HepG2 (cell line): Measurements from ENCODE around the gene EIF4G1. TPM values are rescaled to one million over a fixed set of nuclear protein-coding genes. Genes with fewer than 3 reads are reported as not detected.

Source experiments
- ATAC-seq: fragments of 200-7000 bp; cut with Tn5 transposase; 3 replicates; pipeline ENCODE4 v1.9.1; 2020; ENCODE audit warnings: mild to moderate bottlenecking, moderate library complexity
- BruUV-seq: library from RNA; stranded (reverse); fragments of 400-500 nt; replicated peaks from 2 replicates; lab custom pipeline; 2021; lab: Mats Ljungman, UMichigan
- CTCF ChIA-PET: fragments of 300-600 bp; formaldehyde crosslinking; extraction: SDS; loops from one replicate; lab custom pipeline; 2021; ENCODE audit warnings: low total read pairs, inconsistent platforms, low intra/inter-chr PET ratio; lab: Yijun Ruan, JAX
- POLR2A ChIA-PET: fragments of 350-600 bp; sonication (Branson Sonifier 250); formaldehyde crosslinking; loops from one replicate; lab custom pipeline; 2020; ENCODE audit warnings: antibody characterized with exemption, inconsistent platforms; lab: Yijun Ruan, JAX
- DNase-seq: peaks from one replicate; pipeline ENCODE4 v3.0.0-alpha.2; 2015; ENCODE audit warnings: low spot score
- FAIRE-seq: peaks from 3 replicates; lab custom pipeline; 2011; peaks lifted over from hg19 to GRCh38; lab: Jason Lieb, UNC
- H2AFZ ChIP-seq: one replicate; pipeline ENCODE4 v1.6.1; 2011; ENCODE audit warnings: low read length, inconsistent platforms
- H3K27ac ChIP-seq: fragments of 300-600 bp; 3 replicates; pipeline ENCODE4 v1.8.0; 2011; ENCODE audit warnings: mixed run types, mild to moderate bottlenecking, mixed read lengths, low read length, inconsistent platforms; ENCODE audit not compliant: insufficient read depth; ENCODE audit errors: extremely low read length
- H3K27me3 ChIP-seq, 2 experiments: fragments of 200-600 bp in 1 of 2; 2 replicates in 1 of 2; 3 replicates in 1 of 2; pipeline versions ENCODE4 v1.6.0 to v1.8.0; 2011; ENCODE audit warnings: low read length in 2 of 2, mild to moderate bottlenecking in 2 of 2, moderate library complexity in 2 of 2, inconsistent platforms in 1 of 2; ENCODE audit not compliant: insufficient read depth in 2 of 2, control insufficient read depth in 1 of 2
- H3K36me3 ChIP-seq, 2 experiments: fragments of 200-600 bp in 1 of 2; replicated peaks in 1 of 2; 2 replicates in 1 of 2; 3 replicates in 1 of 2; pipeline versions ENCODE4 v1.5.1 to v1.8.0; 2011; ENCODE audit warnings: low read length in 2 of 2, inconsistent platforms in 1 of 2; ENCODE audit not compliant: insufficient read depth in 2 of 2, control insufficient read depth in 1 of 2
- H3K4me1 ChIP-seq: 2 replicates; pipeline ENCODE4 v1.5.1; 2012; ENCODE audit warnings: low read length, inconsistent platforms; ENCODE audit not compliant: insufficient read depth
- H3K4me2 ChIP-seq: 2 replicates; pipeline ENCODE4 v1.6.0; 2011; ENCODE audit warnings: low read depth, low read length, inconsistent platforms
- H3K4me3 ChIP-seq, 3 experiments: fragments of 200-600 bp in 1 of 3; sonication (generic), shearing (Covaris generic) in 1 of 3; replicated peaks in 1 of 3; 2 replicates each; pipeline ENCODE4 v1.5.1; 2011 to 2016; ENCODE audit warnings: low read length in 3 of 3, inconsistent platforms in 2 of 3, low read depth in 2 of 3, mild to moderate bottlenecking in 2 of 3, control low read depth in 1 of 3, mixed read lengths in 1 of 3; ENCODE audit not compliant: insufficient read depth in 1 of 3
- H3K79me2 ChIP-seq: one replicate; pipeline ENCODE4 v1.6.1; 2011; ENCODE audit warnings: low read length, inconsistent platforms; ENCODE audit not compliant: insufficient read depth
- H3K9ac ChIP-seq: 2 replicates; pipeline ENCODE4 v1.6.0; 2011; ENCODE audit warnings: mild to moderate bottlenecking, low read depth, low read length, inconsistent platforms; ENCODE audit not compliant: insufficient read depth
- H3K9me3 ChIP-seq: 2 replicates; pipeline ENCODE4 v1.5.1; 2012; ENCODE audit warnings: mild to moderate bottlenecking, low read length
- H4K20me1 ChIP-seq: 2 replicates; pipeline ENCODE4 v1.6.0; 2011; ENCODE audit warnings: inconsistent platforms, mild to moderate bottlenecking, low read length, moderate library complexity; ENCODE audit not compliant: insufficient read depth
- CREM ChIP-seq, 2 experiments: sonication (generic) in 1 of 2; formaldehyde crosslinking in 1 of 2; IDR thresholded peaks; 2 replicates each; pipeline versions ENCODE4 v1.4.0 to v1.6.1; 2016 to 2020; ENCODE audit warnings: antibody characterized with exemption in 1 of 2, mild to moderate bottlenecking in 1 of 2, missing genetic modification reagents in 1 of 2
- CTCF ChIP-seq: sonication (generic); formaldehyde crosslinking; IDR thresholded peaks from 2 replicates; pipeline ENCODE4 v1.5.0; 2020; ENCODE audit warnings: mild to moderate bottlenecking, missing genetic modification reagents, moderate library complexity
- FOSL2 ChIP-seq: sonication (generic); formaldehyde crosslinking; IDR thresholded peaks from 2 replicates; pipeline ENCODE4 v1.4.0; 2020; ENCODE audit warnings: missing genetic modification reagents
- FOXJ3 ChIP-seq: sonication (generic); formaldehyde crosslinking; IDR thresholded peaks from 2 replicates; pipeline ENCODE4 v1.4.0; 2020; ENCODE audit warnings: missing genetic modification reagents, mild to moderate bottlenecking, borderline replicate concordance
- LCORL ChIP-seq, 2 experiments: fragments of 450-650 bp in 1 of 2; sonication (generic) in 1 of 2; formaldehyde crosslinking in 1 of 2; IDR thresholded peaks; 2 replicates each; pipeline versions ENCODE4 v1.5.0 to v1.6.1; 2017 to 2020; ENCODE audit warnings: antibody characterized with exemption in 1 of 2, missing genetic modification reagents in 1 of 2
- ZNF652 ChIP-seq: IDR thresholded peaks from 2 replicates; pipeline ENCODE4 v1.6.1; 2016; ENCODE audit warnings: low read depth, borderline replicate concordance
- WGBS: methylation state at CpG from one replicate; pipeline ENCODE4 v1.1.6; 2017; ENCODE audit warnings: low lambda C conversion rate; 5-methylcytosine and 5-hydroxymethylcytosine counted together
- in situ Hi-C: cut with HindIII; loops from 2 replicates; pipeline ENCODE4 v1.10.0; 2017; ENCODE audit warnings: low pct_unique_long_range_greater_than_20kb; ENCODE audit not compliant: extremely low pct_ligation_motif_present
- intact Hi-C: fragments of 100-400 bp; cut with micrococcal nuclease; formaldehyde crosslinking; loops from one replicate; pipeline ENCODE4 v1.10.0; 2022; ENCODE audit not compliant: unreplicated experiment
- polyA plus RNA-seq, 8 experiments: library from polyadenylated mRNA; depleted of rRNA in 3 of 8; stranded (reverse) in 7 of 8; unstranded in 1 of 8; fragments of >200 nt; fragmentation: Illumina TruSeq in 4 of 8; extraction: Trizol in 4 of 8; gene quantifications; 2 replicates each; pipeline versions ENCODE4 v1.2.1 to v1.2.3, GENCODE V29; 2011 to 2016; ENCODE audit warnings: low read depth in 4 of 8, missing spikeins in 1 of 8, mixed read lengths in 1 of 8; ENCODE audit not compliant: insufficient read depth in 1 of 8
- total RNA-seq, 5 experiments: library from RNA; depleted of rRNA; stranded (reverse); fragments of >200 nt; fragmentation: Illumina TruSeq; extraction: Trizol; gene quantifications; 2 replicates each; pipeline ENCODE4 v1.2.3, GENCODE V29; 2016; ENCODE audit warnings: low read depth in 1 of 5
- TF ChIP-seq, protein P1 (sequence below): sonication (generic); formaldehyde crosslinking; IDR thresholded peaks from 2 replicates; pipeline ENCODE4 v1.8.1; 2023; ENCODE audit warnings: mild to moderate bottlenecking, missing genetic modification reagents

EIF4G1 gene
- total and polyA plus RNA-seq, 2 of the 13 experiments (the other 11 are each of a cell fraction or from before 2014, with no cell fraction given): 208 to 213 TPM

DNA sequence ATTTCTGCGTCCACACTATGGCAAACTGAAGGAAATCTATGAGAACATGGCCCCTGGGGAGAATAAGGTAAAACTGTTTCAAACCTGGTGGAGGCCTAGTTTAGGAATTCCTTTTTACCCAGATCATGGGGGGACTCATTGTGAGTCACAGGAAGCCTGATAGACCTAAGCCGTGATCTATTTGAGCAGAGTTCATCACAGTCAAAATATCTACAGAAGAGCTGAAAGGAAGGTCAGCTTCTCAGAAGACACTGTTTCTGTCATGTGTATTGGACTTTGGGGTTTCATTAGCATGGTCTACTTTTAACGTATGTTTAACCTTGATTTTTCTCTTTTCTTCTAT is 14.1 kb upstream of the EIF4G1 start:
- Histone ChIP-seq H2AFZ (no peak overlapping the region), H3K27me3 (no peaks in the 10 kb centered on the region; a peak in 1 of 5 replicates), H3K27ac (peak overlapping the region; percentile 50), H3K4me1 (peaks cover 38% of the 10 kb centered on the region), H3K79me2 (peaks cover 25% of the 10 kb centered on the region), H3K4me2 (peak overlapping the region; percentile 86), H4K20me1 (no peaks in the 10 kb centered on the region), H3K9me3 (no peaks in the 10 kb centered on the region), H3K36me3 (peaks cover 19 to 48% of the 10 kb centered on the region in 2 experiments; a peak in 4 of 5 replicates), H3K9ac (peak overlapping the region; percentile 87), H3K4me3 (peak overlapping the region; percentile 96 to 99 (median 98))
- intact Hi-C loops: no loop called here
- in situ Hi-C loops: no loop called here
- BruUV-seq: no TSS peak
- DNase-seq (no peak), ATAC-seq (no peak), FAIRE-seq (peak; percentile 36)
- ChIA-PET CTCF (no interaction called here), POLR2A (no interaction called here)
- TF ChIP-seq LCORL (IDR thresholded peaks at IDR 0.05) (no peak), LCORL (CRISPR knock-in tag; IDR thresholded peaks at IDR 0.05) (no peak), FOSL2 (CRISPR knock-in tag) (peak; percentile 45)
- TF ChIP-seq, protein P1, sequence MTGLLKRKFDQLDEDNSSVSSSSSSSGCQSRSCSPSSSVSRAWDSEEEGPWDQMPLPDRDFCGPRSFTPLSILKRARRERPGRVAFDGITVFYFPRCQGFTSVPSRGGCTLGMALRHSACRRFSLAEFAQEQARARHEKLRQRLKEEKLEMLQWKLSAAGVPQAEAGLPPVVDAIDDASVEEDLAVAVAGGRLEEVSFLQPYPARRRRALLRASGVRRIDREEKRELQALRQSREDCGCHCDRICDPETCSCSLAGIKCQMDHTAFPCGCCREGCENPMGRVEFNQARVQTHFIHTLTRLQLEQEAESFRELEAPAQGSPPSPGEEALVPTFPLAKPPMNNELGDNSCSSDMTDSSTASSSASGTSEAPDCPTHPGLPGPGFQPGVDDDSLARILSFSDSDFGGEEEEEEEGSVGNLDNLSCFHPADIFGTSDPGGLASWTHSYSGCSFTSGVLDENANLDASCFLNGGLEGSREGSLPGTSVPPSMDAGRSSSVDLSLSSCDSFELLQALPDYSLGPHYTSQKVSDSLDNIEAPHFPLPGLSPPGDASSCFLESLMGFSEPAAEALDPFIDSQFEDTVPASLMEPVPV: no peak
- WGBS: 50% methylated on average over 3 of the region's 3 CpGs

DNA sequence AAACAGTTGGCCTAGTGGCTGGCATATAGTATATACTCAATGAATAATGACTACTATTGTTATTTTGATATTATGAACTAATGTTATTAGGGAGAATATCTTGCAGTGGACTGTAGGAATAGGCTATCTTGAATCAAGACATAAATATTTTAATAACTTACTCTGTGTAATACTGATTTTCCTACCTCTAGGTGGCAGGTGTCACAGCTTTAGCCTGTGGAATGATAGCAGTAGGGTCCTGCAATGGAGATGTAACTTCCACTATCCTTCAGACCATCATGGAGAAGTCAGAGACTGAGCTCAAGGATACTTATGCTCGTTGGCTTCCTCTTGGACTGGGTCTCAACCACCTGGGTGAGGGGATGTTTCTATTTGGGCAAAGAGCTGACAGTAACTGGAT is 8.8 kb upstream of the EIF4G1 start:
- Histone ChIP-seq H3K4me1 (peaks cover 13% of the 10 kb centered on the region), H3K9ac (no peak overlapping the region), H3K79me2 (peaks cover 10% of the 10 kb centered on the region), H3K9me3 (no peaks in the 10 kb centered on the region), H4K20me1 (no peaks in the 10 kb centered on the region), H3K27me3 (no peaks in the 10 kb centered on the region; a peak in 1 of 5 replicates), H3K4me3 (no peak overlapping the region), H3K27ac (no peak overlapping the region), H3K36me3 (peaks cover 32 to 82% of the 10 kb centered on the region in 2 experiments), H2AFZ (no peak overlapping the region), H3K4me2 (no peak overlapping the region)
- intact Hi-C loops (no loop called here), in situ Hi-C loops (no loop called here)
- ChIA-PET POLR2A (no interaction called here), CTCF (no interaction called here)
- ATAC-seq (peak; percentile 69), DNase-seq (no peak), FAIRE-seq (peak; percentile 47)
- 86% methylated on average over 1 of the region's 1 CpG for WGBS
- BruUV-seq: no TSS peak
- TF ChIP-seq ZNF652 (CRISPR knock-in tag): peak; percentile 68
- TF ChIP-seq CTCF (CRISPR knock-in tag): peak; percentile 37; the same call in 1 of the 2 replicates
- no peak for TF ChIP-seq CREM (IDR thresholded peaks at IDR 0.05)
- TF ChIP-seq CREM (CRISPR knock-in tag; IDR thresholded peaks at IDR 0.05): no peak
- TF ChIP-seq FOXJ3 (CRISPR knock-in tag): no peak
